H9 (cell line): ENCODE results near the gene SCG2. TPM values are rescaled to one million over a fixed set of nuclear protein-coding genes. Genes with fewer than 3 reads are reported as not detected.

Experiments used
- DNase-seq: peaks from one replicate; pipeline ENCODE4 v3.0.0-alpha.2; 2017
- H2AFZ ChIP-seq: one replicate; pipeline ENCODE4 v1.6.1; 2013; ENCODE audit warnings: mild to moderate bottlenecking, low read length, control low read depth, moderate library complexity
- H2AK5ac ChIP-seq: 2 replicates; pipeline ENCODE4 v1.6.1; 2013; ENCODE audit warnings: low read length, control low read depth, mixed read lengths; ENCODE audit not compliant: insufficient read length
- H2BK120ac ChIP-seq: one replicate; pipeline ENCODE4 v1.6.1; 2013; ENCODE audit warnings: low read depth, mild to moderate bottlenecking, low read length, control low read depth, inconsistent platforms; ENCODE audit not compliant: poor library complexity, severe bottlenecking
- H2BK12ac ChIP-seq: 2 replicates; pipeline ENCODE4 v1.6.1; 2013; ENCODE audit warnings: low read length, control low read depth, mixed read lengths, low read depth; ENCODE audit not compliant: insufficient read length
- H2BK15ac ChIP-seq: 2 replicates; pipeline ENCODE4 v1.6.1; 2013; ENCODE audit warnings: low read depth, low read length, control low read depth
- H2BK20ac ChIP-seq: one replicate; pipeline ENCODE4 v1.6.1; 2013; ENCODE audit warnings: low read depth, mild to moderate bottlenecking, low read length, control low read depth, inconsistent platforms; ENCODE audit not compliant: poor library complexity, severe bottlenecking
- H2BK5ac ChIP-seq: 2 replicates; pipeline ENCODE4 v1.6.1; 2013; ENCODE audit warnings: low read length, control low read depth, mixed read lengths; ENCODE audit not compliant: insufficient read length
- H3K14ac ChIP-seq: 2 replicates; pipeline ENCODE4 v1.6.1; 2013; ENCODE audit warnings: low read length, control low read depth; ENCODE audit not compliant: insufficient read depth
- H3K18ac ChIP-seq: 2 replicates; pipeline ENCODE4 v1.6.1; 2013; ENCODE audit warnings: low read depth, mild to moderate bottlenecking, mixed read lengths, low read length, control low read depth; ENCODE audit not compliant: insufficient read length
- H3K23ac ChIP-seq: 2 replicates; pipeline ENCODE4 v1.6.1; 2013; ENCODE audit warnings: low read length, control low read depth, mixed read lengths, low read depth; ENCODE audit not compliant: insufficient read length
- H3K23me2 ChIP-seq: 2 replicates; pipeline ENCODE4 v1.6.1; 2013; ENCODE audit warnings: low read depth, mild to moderate bottlenecking, mixed read lengths, low read length, control low read depth; ENCODE audit not compliant: insufficient read length, poor library complexity, severe bottlenecking
- H3K27ac ChIP-seq: 2 replicates; pipeline ENCODE4 v1.5.1; 2013; ENCODE audit warnings: low read length, control low read depth, mixed read lengths, low read depth; ENCODE audit not compliant: insufficient read length
- H3K27me3 ChIP-seq: 2 replicates; pipeline ENCODE4 v1.6.1; 2013; ENCODE audit warnings: low read length, control low read depth, inconsistent platforms; ENCODE audit not compliant: insufficient read depth
- H3K4ac ChIP-seq: 2 replicates; pipeline ENCODE4 v1.6.1; 2013; ENCODE audit warnings: low read depth, mild to moderate bottlenecking, control low read depth, inconsistent platforms, low read length, moderate library complexity
- H3K4me1 ChIP-seq: 2 replicates; pipeline ENCODE4 v1.6.1; 2013; ENCODE audit warnings: low read length, control low read depth, inconsistent platforms; ENCODE audit not compliant: insufficient read depth
- H3K4me2 ChIP-seq: 2 replicates; pipeline ENCODE4 v1.6.1; 2013; ENCODE audit warnings: low read length, control low read depth, mixed read lengths; ENCODE audit not compliant: insufficient read length, insufficient read depth
- H3K56ac ChIP-seq: 2 replicates; pipeline ENCODE4 v1.6.1; 2013; ENCODE audit warnings: low read depth, mild to moderate bottlenecking, mixed read lengths, low read length, control low read depth; ENCODE audit not compliant: insufficient read length
- H3K79me1 ChIP-seq: 2 replicates; pipeline ENCODE4 v1.6.1; 2013; ENCODE audit warnings: low read depth, mild to moderate bottlenecking, moderate library complexity, low read length, control low read depth, inconsistent platforms; ENCODE audit not compliant: insufficient read depth, poor library complexity, severe bottlenecking
- H3K79me2 ChIP-seq: 2 replicates; pipeline ENCODE4 v1.6.1; 2013; ENCODE audit warnings: low read length, control low read depth, inconsistent platforms; ENCODE audit not compliant: insufficient read depth
- H3K9ac ChIP-seq: 2 replicates; pipeline ENCODE4 v1.6.1; 2013; ENCODE audit warnings: low read length, control low read depth, mixed read lengths; ENCODE audit not compliant: insufficient read length; ENCODE audit errors: extremely low read depth
- H3K9me3 ChIP-seq: one replicate; pipeline ENCODE4 v1.6.1; 2013; ENCODE audit warnings: low read depth, low read length, inconsistent platforms; ENCODE audit not compliant: control insufficient read depth
- H3T11ph ChIP-seq: one replicate; pipeline ENCODE4 v1.6.1; 2013; ENCODE audit warnings: mild to moderate bottlenecking, low read length, control low read depth, inconsistent platforms
- H4K20me1 ChIP-seq: one replicate; pipeline ENCODE4 v1.6.1; 2013; ENCODE audit not compliant: control insufficient read depth, insufficient read length, insufficient read depth
- H4K5ac ChIP-seq: 2 replicates; pipeline ENCODE4 v1.6.1; 2013; ENCODE audit warnings: low read depth, mild to moderate bottlenecking, mixed read lengths, low read length, control low read depth; ENCODE audit not compliant: insufficient read length
- H4K8ac ChIP-seq: replicated peaks from 2 replicates; pipeline ENCODE4 v1.6.1; 2013; ENCODE audit warnings: low read length, control low read depth, mixed read lengths, low read depth; ENCODE audit not compliant: insufficient read length
- H4K91ac ChIP-seq: 2 replicates; pipeline ENCODE4 v1.6.1; 2013; ENCODE audit warnings: low read depth, mild to moderate bottlenecking, moderate library complexity, mixed read lengths, low read length, control low read depth; ENCODE audit not compliant: insufficient read length
- H3K27ac Mint-ChIP-seq, 3 experiments: 2 replicates in 2 of 3; 3 replicates in 1 of 3; pipeline ENCODE4 v1.8.0; 2020 to 2021; ENCODE audit warnings: mixed read lengths in 3 of 3, mild to moderate bottlenecking in 1 of 3, moderate library complexity in 1 of 3
- H3K27me3 Mint-ChIP-seq: 2 replicates; pipeline ENCODE4 v1.8.0; 2021; ENCODE audit warnings: low read depth, mild to moderate bottlenecking, moderate library complexity, mixed read lengths
- H3K36me3 Mint-ChIP-seq, 3 experiments: 2 replicates in 2 of 3; 3 replicates in 1 of 3; pipeline ENCODE4 v1.8.0; 2020 to 2021; ENCODE audit warnings: low read depth in 3 of 3, mixed read lengths in 3 of 3; ENCODE audit not compliant: insufficient read depth in 1 of 3
- H3K4me1 Mint-ChIP-seq, 2 experiments: 2 replicates each; pipeline ENCODE4 v1.8.0; 2020; ENCODE audit warnings: mixed read lengths in 2 of 2
- H3K4me3 Mint-ChIP-seq, 2 experiments: 2 replicates in 1 of 2; 3 replicates in 1 of 2; pipeline ENCODE4 v1.8.0; 2020 to 2021; ENCODE audit warnings: mild to moderate bottlenecking in 2 of 2, mixed read lengths in 2 of 2, moderate library complexity in 1 of 2
- H3K9me3 Mint-ChIP-seq, 2 experiments: 2 replicates in 1 of 2; 3 replicates in 1 of 2; pipeline ENCODE4 v1.8.0; 2020; ENCODE audit warnings: mild to moderate bottlenecking in 2 of 2, mixed read lengths in 2 of 2, moderate library complexity in 1 of 2
- WGBS: extraction: QIAGEN DNeasy Blood & Tissue Kit; methylation state at CpG from one replicate; pipeline ENCODE4 v1.1.7; 2013; ENCODE audit warnings: missing lambda C conversion rate, low lambda C conversion rate, mixed read lengths; ENCODE audit not compliant: insufficient read length; ENCODE audit errors: extremely low coverage; 5-methylcytosine and 5-hydroxymethylcytosine counted together
- total RNA-seq: library from RNA; stranded (reverse); gene quantifications from 2 replicates; pipeline ENCODE4 v1.2.1, GENCODE V29; 2021
- TF ChIP-seq, protein P1 (sequence below): fragments of 200-600 bp; sonication (generic); conservative IDR thresholded peaks from 3 replicates; pipeline ENCODE4 v1.8.0; 2021; ENCODE audit warnings: antibody characterized with exemption, mild to moderate bottlenecking

The SCG2 gene
- total RNA-seq, 1 experiment from 2014 or later = 4.4 TPM

DNA sequence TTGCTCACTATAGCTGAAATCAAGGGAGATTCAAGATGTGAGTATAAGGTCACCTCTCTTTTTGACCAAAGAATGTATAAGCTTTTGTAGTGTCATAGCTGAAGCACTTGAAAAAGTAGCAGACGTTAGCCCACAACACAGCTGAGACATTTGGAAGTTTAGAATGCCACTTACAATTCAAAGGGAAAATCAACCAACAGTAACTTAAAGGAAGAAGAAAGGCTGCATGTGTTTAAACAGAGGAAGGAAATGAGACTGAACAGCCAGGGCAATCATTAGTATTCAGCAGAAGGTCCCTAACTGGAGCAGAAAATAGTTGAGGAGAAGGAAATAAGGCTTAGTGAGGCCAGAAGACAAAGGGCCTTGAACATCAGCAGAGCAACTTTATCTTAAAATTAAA lies 23.5 kb upstream of the SCG2 start:
- H2BK15ac ChIP-seq = no peak overlapping the region
- Mint-ChIP-seq H3K36me3 (no peaks in the 10 kb centered on the region), H3K27ac (no peak overlapping the region), H3K9me3 (no peaks in the 10 kb centered on the region), H3K4me1 (no peaks in the 10 kb centered on the region), H3K4me3 (no peak overlapping the region), H3K27me3 (peaks cover 85% of the 10 kb centered on the region)
- no peak overlapping the region for H3K27ac ChIP-seq
- no peak overlapping the region for H3K18ac ChIP-seq
- DNase-seq = no peak
- no peaks in the 10 kb centered on the region for H3K79me1 ChIP-seq
- no peaks in the 10 kb centered on the region for H3K4me1 ChIP-seq
- no peak overlapping the region for H3K4ac ChIP-seq
- H3K79me2 ChIP-seq = no peaks in the 10 kb centered on the region
- WGBS = no CpG with 5 or more reads among the region's 1 CpG
- H4K8ac ChIP-seq = no peak overlapping the region
- no peak overlapping the region for H3K14ac ChIP-seq
- H2BK20ac ChIP-seq = no peak overlapping the region
- no peak overlapping the region for H3K4me2 ChIP-seq
- no peak overlapping the region for H3K56ac ChIP-seq
- no peak overlapping the region for H3K9ac ChIP-seq
- H3K23me2 ChIP-seq = no peaks in the 10 kb centered on the region
- no peak overlapping the region for H4K5ac ChIP-seq
- H2AK5ac ChIP-seq = no peak overlapping the region
- H4K20me1 ChIP-seq = peaks cover 5% of the 10 kb centered on the region
- peaks cover 15% of the 10 kb centered on the region; the same call in 1 of the 2 replicates for H3K27me3 ChIP-seq
- H2BK120ac ChIP-seq = no peak overlapping the region
- H2BK5ac ChIP-seq = no peak overlapping the region
- TF ChIP-seq, protein P1, sequence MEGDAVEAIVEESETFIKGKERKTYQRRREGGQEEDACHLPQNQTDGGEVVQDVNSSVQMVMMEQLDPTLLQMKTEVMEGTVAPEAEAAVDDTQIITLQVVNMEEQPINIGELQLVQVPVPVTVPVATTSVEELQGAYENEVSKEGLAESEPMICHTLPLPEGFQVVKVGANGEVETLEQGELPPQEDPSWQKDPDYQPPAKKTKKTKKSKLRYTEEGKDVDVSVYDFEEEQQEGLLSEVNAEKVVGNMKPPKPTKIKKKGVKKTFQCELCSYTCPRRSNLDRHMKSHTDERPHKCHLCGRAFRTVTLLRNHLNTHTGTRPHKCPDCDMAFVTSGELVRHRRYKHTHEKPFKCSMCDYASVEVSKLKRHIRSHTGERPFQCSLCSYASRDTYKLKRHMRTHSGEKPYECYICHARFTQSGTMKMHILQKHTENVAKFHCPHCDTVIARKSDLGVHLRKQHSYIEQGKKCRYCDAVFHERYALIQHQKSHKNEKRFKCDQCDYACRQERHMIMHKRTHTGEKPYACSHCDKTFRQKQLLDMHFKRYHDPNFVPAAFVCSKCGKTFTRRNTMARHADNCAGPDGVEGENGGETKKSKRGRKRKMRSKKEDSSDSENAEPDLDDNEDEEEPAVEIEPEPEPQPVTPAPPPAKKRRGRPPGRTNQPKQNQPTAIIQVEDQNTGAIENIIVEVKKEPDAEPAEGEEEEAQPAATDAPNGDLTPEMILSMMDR = no peak
- no peaks in the 10 kb centered on the region for H3K9me3 ChIP-seq
- H2BK12ac ChIP-seq = no peak overlapping the region
- H2AFZ ChIP-seq = no peak overlapping the region
- H3K23ac ChIP-seq = no peak overlapping the region
- H4K91ac ChIP-seq = no peak overlapping the region
- no peak overlapping the region for H3T11ph ChIP-seq
